HepG2 (cell line): ENCODE measurements around the gene RNASE4. TPM values are rescaled to one million over a fixed set of nuclear protein-coding genes. Genes with fewer than 3 reads are reported as not detected.

Experiments
- ARNTL ChIP-seq: sonication (generic); formaldehyde crosslinking; IDR thresholded peaks from 2 replicates; pipeline ENCODE4 v1.4.0; 2020; ENCODE audit warnings: mild to moderate bottlenecking, missing genetic modification reagents
- ATF2 ChIP-seq: sonication (generic); formaldehyde crosslinking; IDR thresholded peaks from 2 replicates; pipeline ENCODE4 v1.4.0; 2020; ENCODE audit warnings: missing genetic modification reagents
- EP300 ChIP-seq, 3 experiments: sonication (generic) in 1 of 3; formaldehyde crosslinking in 1 of 3; IDR thresholded peaks; 2 replicates each; pipeline versions ENCODE4 v1.5.1 to v1.6.1; 2011 to 2020; ENCODE audit warnings: low read depth in 2 of 3, low read length in 2 of 3, borderline replicate concordance in 1 of 3, improper control_type of control experiment in 1 of 3, mild to moderate bottlenecking in 1 of 3, missing genetic modification reagents in 1 of 3, moderate library complexity in 1 of 3
- ZBTB8A ChIP-seq: sonication (generic); formaldehyde crosslinking; IDR thresholded peaks from 2 replicates; pipeline ENCODE4 v1.4.0; 2020; ENCODE audit warnings: mild to moderate bottlenecking, low read depth, missing genetic modification reagents, borderline replicate concordance
- ZNF724P ChIP-seq: sonication (generic); formaldehyde crosslinking; IDR thresholded peaks from 2 replicates; pipeline ENCODE4 v1.8.0; 2022; ENCODE audit warnings: missing genetic modification reagents, borderline replicate concordance
- polyA plus RNA-seq, 8 experiments: library from polyadenylated mRNA; depleted of rRNA in 3 of 8; stranded (reverse) in 7 of 8; unstranded in 1 of 8; fragments of >200 nt; fragmentation: Illumina TruSeq in 4 of 8; extraction: Trizol in 4 of 8; gene quantifications; 2 replicates each; pipeline versions ENCODE4 v1.2.1 to v1.2.3, GENCODE V29; 2011 to 2016; ENCODE audit warnings: low read depth in 4 of 8, missing spikeins in 1 of 8, mixed read lengths in 1 of 8; ENCODE audit not compliant: insufficient read depth in 1 of 8
- total RNA-seq, 5 experiments: library from RNA; depleted of rRNA; stranded (reverse); fragments of >200 nt; fragmentation: Illumina TruSeq; extraction: Trizol; gene quantifications; 2 replicates each; pipeline ENCODE4 v1.2.3, GENCODE V29; 2016; ENCODE audit warnings: low read depth in 1 of 5
- TF ChIP-seq, protein P1 (sequence below): sonication (generic); formaldehyde crosslinking; IDR thresholded peaks from 2 replicates; pipeline ENCODE4 v1.4.0; 2020; ENCODE audit warnings: missing genetic modification reagents, mild to moderate bottlenecking, borderline replicate concordance
- TF ChIP-seq, protein P2 (sequence below): sonication (generic); formaldehyde crosslinking; IDR thresholded peaks from 2 replicates; pipeline ENCODE4 v1.8.0; 2022; ENCODE audit warnings: mild to moderate bottlenecking, missing genetic modification reagents; ENCODE audit not compliant: insufficient replicate concordance
- TF ChIP-seq, protein P3 (sequence below), 2 experiments: sonication (generic) in 1 of 2; formaldehyde crosslinking in 1 of 2; IDR thresholded peaks; 2 replicates each; pipeline versions ENCODE4 v1.6.1 to v1.9.0; 2014 to 2022; ENCODE audit warnings: antibody characterized with exemption in 1 of 2, borderline replicate concordance in 1 of 2, inconsistent platforms in 1 of 2, low read depth in 1 of 2, missing genetic modification reagents in 1 of 2
- TF ChIP-seq, protein P4 (sequence below): sonication (generic); formaldehyde crosslinking; IDR thresholded peaks from 2 replicates; pipeline ENCODE4 v1.5.1; 2020; ENCODE audit warnings: mild to moderate bottlenecking, missing genetic modification reagents

The RNASE4 gene
- total and polyA plus RNA-seq, 2 of the 13 experiments (the other 11 are each of a cell fraction or from before 2014, with no cell fraction given), result 109 to 983 TPM

GRCh38 chr14:20687362-20688166, 3.2 kb downstream of the RNASE4 start (continued):
- TF ChIP-seq, protein P1, sequence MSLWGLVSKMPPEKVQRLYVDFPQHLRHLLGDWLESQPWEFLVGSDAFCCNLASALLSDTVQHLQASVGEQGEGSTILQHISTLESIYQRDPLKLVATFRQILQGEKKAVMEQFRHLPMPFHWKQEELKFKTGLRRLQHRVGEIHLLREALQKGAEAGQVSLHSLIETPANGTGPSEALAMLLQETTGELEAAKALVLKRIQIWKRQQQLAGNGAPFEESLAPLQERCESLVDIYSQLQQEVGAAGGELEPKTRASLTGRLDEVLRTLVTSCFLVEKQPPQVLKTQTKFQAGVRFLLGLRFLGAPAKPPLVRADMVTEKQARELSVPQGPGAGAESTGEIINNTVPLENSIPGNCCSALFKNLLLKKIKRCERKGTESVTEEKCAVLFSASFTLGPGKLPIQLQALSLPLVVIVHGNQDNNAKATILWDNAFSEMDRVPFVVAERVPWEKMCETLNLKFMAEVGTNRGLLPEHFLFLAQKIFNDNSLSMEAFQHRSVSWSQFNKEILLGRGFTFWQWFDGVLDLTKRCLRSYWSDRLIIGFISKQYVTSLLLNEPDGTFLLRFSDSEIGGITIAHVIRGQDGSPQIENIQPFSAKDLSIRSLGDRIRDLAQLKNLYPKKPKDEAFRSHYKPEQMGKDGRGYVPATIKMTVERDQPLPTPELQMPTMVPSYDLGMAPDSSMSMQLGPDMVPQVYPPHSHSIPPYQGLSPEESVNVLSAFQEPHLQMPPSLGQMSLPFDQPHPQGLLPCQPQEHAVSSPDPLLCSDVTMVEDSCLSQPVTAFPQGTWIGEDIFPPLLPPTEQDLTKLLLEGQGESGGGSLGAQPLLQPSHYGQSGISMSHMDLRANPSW (CRISPR knock-in tag), result no peak
- TF ChIP-seq, protein P2, sequence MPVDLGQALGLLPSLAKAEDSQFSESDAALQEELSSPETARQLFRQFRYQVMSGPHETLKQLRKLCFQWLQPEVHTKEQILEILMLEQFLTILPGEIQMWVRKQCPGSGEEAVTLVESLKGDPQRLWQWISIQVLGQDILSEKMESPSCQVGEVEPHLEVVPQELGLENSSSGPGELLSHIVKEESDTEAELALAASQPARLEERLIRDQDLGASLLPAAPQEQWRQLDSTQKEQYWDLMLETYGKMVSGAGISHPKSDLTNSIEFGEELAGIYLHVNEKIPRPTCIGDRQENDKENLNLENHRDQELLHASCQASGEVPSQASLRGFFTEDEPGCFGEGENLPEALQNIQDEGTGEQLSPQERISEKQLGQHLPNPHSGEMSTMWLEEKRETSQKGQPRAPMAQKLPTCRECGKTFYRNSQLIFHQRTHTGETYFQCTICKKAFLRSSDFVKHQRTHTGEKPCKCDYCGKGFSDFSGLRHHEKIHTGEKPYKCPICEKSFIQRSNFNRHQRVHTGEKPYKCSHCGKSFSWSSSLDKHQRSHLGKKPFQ (CRISPR knock-in tag), result no peak
- TF ChIP-seq, protein P3, sequence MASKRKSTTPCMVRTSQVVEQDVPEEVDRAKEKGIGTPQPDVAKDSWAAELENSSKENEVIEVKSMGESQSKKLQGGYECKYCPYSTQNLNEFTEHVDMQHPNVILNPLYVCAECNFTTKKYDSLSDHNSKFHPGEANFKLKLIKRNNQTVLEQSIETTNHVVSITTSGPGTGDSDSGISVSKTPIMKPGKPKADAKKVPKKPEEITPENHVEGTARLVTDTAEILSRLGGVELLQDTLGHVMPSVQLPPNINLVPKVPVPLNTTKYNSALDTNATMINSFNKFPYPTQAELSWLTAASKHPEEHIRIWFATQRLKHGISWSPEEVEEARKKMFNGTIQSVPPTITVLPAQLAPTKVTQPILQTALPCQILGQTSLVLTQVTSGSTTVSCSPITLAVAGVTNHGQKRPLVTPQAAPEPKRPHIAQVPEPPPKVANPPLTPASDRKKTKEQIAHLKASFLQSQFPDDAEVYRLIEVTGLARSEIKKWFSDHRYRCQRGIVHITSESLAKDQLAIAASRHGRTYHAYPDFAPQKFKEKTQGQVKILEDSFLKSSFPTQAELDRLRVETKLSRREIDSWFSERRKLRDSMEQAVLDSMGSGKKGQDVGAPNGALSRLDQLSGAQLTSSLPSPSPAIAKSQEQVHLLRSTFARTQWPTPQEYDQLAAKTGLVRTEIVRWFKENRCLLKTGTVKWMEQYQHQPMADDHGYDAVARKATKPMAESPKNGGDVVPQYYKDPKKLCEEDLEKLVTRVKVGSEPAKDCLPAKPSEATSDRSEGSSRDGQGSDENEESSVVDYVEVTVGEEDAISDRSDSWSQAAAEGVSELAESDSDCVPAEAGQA (IDR thresholded peaks at IDR 0.05; ENCODE audit: low read depth), result no peak
- TF ChIP-seq, protein P3 (CRISPR knock-in tag; IDR thresholded peaks at IDR 0.05; ENCODE audit: borderline replicate concordance), result no peak
- TF ChIP-seq, protein P4, sequence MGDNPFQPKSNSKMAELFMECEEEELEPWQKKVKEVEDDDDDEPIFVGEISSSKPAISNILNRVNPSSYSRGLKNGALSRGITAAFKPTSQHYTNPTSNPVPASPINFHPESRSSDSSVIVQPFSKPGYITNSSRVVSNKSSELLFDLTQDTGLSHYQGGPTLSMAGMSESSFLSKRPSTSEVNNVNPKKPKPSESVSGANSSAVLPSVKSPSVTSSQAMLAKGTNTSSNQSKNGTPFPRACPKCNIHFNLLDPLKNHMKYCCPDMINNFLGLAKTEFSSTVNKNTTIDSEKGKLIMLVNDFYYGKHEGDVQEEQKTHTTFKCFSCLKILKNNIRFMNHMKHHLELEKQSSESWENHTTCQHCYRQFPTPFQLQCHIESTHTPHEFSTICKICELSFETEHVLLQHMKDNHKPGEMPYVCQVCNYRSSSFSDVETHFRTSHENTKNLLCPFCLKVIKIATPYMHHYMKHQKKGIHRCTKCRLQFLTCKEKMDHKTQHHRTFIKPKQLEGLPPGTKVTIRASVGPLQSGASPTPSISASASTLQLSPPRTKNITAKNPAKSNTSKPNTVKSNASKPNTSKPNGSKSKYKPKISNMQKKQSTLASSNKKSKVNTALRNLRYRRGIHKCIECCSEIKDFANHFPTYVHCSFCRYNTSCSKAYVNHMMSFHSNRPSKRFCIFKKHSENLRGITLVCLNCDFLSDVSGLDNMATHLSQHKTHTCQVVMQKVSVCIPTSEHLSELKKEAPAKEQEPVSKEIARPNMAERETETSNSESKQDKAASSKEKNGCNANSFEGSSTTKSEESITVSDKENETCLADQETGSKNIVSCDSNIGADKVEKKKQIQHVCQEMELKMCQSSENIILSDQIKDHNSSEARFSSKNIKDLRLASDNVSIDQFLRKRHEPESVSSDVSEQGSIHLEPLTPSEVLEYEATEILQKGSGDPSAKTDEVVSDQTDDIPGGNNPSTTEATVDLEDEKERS (CRISPR knock-in tag), result peak; percentile 35; the same call in 1 of the 2 replicates
- no peak for TF ChIP-seq ZBTB8A (CRISPR knock-in tag)
- TF ChIP-seq ATF2 (CRISPR knock-in tag), result no peak
- 0 out of 2 replicates have a peak, but pooled peaks have one; percentile 10 for TF ChIP-seq ARNTL (CRISPR knock-in tag)
- no peak for TF ChIP-seq ZNF724P (CRISPR knock-in tag)
- peak in 1 of 2 experiments; percentile 85; a peak in 2 of 4 replicates for TF ChIP-seq EP300 (IDR thresholded peaks at IDR 0.05; ENCODE audit: low read depth in 2 of 2, low read length in 2 of 2)
- peak; percentile 67; the same call in 1 of the 2 replicates for TF ChIP-seq EP300 (CRISPR knock-in tag; IDR thresholded peaks at IDR 0.05; ENCODE audit: borderline replicate concordance)
